B cell (primary cell): ENCODE results near the gene ECT2L.

Experiments used
- EZH2 ChIP-seq: IDR thresholded peaks from 2 replicates; pipeline ENCODE4 v1.6.1; 2012; ENCODE audit warnings: borderline replicate concordance, low read depth, mild to moderate bottlenecking, moderate library complexity, low read length; ENCODE audit not compliant: insufficient read depth, poor library complexity, severe bottlenecking
- TF ChIP-seq, protein P1 (sequence below): fragments of 200-600 bp; IDR thresholded peaks from one replicate; pipeline ENCODE4 v1.8.0; 2022; ENCODE audit warnings: antibody characterized with exemption, mild to moderate bottlenecking

DNA sequence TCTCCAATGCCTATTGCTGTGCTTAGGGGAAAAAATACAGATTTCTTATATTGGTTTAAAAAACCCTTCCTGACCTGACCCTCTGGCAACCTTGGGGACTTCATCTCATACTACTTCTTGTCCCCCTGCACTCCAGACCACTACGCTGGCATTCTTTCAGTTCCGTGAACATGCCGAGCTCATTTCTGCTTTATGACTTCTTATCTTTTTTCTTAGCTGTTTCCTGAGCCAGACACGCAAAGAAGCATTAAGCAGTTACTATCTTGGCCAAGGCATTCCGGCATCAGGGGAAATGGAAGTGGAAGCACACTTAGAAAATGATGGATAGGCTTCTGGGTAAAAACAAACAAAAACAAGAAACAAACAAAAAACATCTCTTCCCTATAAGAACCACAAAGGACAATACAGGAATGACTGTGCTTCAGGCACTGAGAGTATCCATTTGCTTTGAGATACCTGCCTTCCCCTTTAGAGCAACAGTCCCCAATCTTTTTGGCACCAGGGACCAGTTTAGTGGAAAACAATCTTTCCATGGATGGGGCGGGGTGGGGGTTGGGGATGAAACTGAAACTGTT is 26.7 kb upstream of the ECT2L start:
- TF ChIP-seq, protein P1, sequence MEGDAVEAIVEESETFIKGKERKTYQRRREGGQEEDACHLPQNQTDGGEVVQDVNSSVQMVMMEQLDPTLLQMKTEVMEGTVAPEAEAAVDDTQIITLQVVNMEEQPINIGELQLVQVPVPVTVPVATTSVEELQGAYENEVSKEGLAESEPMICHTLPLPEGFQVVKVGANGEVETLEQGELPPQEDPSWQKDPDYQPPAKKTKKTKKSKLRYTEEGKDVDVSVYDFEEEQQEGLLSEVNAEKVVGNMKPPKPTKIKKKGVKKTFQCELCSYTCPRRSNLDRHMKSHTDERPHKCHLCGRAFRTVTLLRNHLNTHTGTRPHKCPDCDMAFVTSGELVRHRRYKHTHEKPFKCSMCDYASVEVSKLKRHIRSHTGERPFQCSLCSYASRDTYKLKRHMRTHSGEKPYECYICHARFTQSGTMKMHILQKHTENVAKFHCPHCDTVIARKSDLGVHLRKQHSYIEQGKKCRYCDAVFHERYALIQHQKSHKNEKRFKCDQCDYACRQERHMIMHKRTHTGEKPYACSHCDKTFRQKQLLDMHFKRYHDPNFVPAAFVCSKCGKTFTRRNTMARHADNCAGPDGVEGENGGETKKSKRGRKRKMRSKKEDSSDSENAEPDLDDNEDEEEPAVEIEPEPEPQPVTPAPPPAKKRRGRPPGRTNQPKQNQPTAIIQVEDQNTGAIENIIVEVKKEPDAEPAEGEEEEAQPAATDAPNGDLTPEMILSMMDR, result no peak
- no peak for TF ChIP-seq EZH2
